Fibroblast of skin of left biceps (primary cell): Measurements from ENCODE around the gene SWSAP1.

Experiments
- DNase-seq, 2 experiments: peaks; one replicate each; pipeline ENCODE4 v3.0.0-alpha.2; 2013; ENCODE audit warnings: low read depth in 2 of 2

Gene SWSAP1

GRCh38 chr19:11355160-11356073 is 19.0 kb upstream of the SWSAP1 start, which contains the start of gene PLPPR2:
Gene PLPPR2 (plus strand): TSS chr19:11355432. CDS start chr19:11357674, 2,242 bp downstream.
- peak; percentile 68 to 72 for DNase-seq

- DNase-seq = no peak
Observed at GRCh38 chr19:11356074-11356397, 18.4 kb upstream of the SWSAP1 start.

GRCh38 chr19:11356676-11357550 is 17.6 kb upstream of the SWSAP1 start:
- no peak for DNase-seq

- DNase-seq = no peak
Observed at GRCh38 chr19:11359421-11359820, 15.0 kb upstream of the SWSAP1 start.

- no peak for DNase-seq
Observed at GRCh38 chr19:11361037-11361770, 13.3 kb upstream of the SWSAP1 start.

- no peak for DNase-seq
Observed at GRCh38 chr19:11361771-11362731, 12.4 kb upstream of the SWSAP1 start.

- no peak for DNase-seq
Observed at GRCh38 chr19:11363881-11364280, 10.6 kb upstream of the SWSAP1 start.

GRCh38 chr19:11364296-11364904 is 10.1 kb upstream of the SWSAP1 start:
- DNase-seq = no peak

- no peak for DNase-seq
Observed at GRCh38 chr19:11364935-11365334, 9.5 kb upstream of the SWSAP1 start.

GRCh38 chr19:11365557-11366117 is 8.8 kb upstream of the SWSAP1 start:
- DNase-seq = no peak

- no peak for DNase-seq
Observed at GRCh38 chr19:11367528-11367927, 6.9 kb upstream of the SWSAP1 start.

- no peak for DNase-seq
Observed at GRCh38 chr19:11370744-11371143, 3.7 kb upstream of the SWSAP1 start.

GRCh38 chr19:11373166-11373884 is 1.1 kb upstream of the SWSAP1 start:
- no peak for DNase-seq

- DNase-seq = no peak
Observed at GRCh38 chr19:11373885-11374432, 507 bp upstream of the SWSAP1 start.

- DNase-seq = no peak
Observed at GRCh38 chr19:11375143-11375948, 880 bp downstream of the SWSAP1 start.

GRCh38 chr19:11377237-11377636 is 2.8 kb downstream of the SWSAP1 start:
- DNase-seq = peak; percentile 85 to 87

- DNase-seq = no peak
Observed at GRCh38 chr19:11377756-11378155, 3.3 kb downstream of the SWSAP1 start.
